C1 segment of cervical spinal cord (tissue), 14 donors: Measurements from ENCODE around the gene MUC6.

Experiments
- DNase-seq, 14 donors: peaks; one replicate each; lab custom pipeline; 2025; lab: John Stamatoyannopoulos, UW

Gene MUC6

DNA sequence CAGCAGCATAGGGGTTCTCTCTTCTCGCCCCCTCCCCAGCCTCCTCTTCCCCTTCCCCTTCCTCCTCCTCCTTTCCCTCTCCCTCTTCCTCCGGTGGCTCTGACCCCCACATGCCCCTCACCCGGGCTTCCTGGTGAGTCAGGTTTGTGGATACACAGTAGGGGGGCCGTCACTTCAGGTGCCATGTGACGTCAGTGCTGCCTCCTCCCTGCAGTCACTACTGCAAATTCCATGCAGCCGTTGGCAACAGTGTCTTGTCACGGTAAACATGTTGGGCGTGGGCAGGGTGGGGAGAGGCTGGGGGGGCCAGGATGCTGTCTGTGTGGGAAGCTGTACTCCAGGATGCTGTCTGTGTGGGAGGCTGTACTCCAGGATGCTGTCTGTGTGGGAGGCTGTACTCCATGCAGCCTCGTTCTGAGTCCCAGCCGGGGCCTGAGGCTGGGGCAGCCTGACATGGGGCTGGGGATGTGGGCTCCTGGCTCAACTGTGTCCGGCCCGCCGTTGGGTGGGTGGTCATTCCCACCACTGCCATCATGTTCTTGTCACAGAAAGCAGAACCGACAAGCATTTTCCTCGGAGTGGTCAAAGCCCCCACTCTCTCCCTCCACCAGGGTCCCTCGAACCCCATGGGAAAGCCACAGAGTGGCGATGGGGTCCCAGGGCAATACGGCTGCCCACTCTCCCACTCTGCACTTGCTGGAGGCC is 35.8 kb upstream of the MUC6 start:
- no peak for DNase-seq

DNA sequence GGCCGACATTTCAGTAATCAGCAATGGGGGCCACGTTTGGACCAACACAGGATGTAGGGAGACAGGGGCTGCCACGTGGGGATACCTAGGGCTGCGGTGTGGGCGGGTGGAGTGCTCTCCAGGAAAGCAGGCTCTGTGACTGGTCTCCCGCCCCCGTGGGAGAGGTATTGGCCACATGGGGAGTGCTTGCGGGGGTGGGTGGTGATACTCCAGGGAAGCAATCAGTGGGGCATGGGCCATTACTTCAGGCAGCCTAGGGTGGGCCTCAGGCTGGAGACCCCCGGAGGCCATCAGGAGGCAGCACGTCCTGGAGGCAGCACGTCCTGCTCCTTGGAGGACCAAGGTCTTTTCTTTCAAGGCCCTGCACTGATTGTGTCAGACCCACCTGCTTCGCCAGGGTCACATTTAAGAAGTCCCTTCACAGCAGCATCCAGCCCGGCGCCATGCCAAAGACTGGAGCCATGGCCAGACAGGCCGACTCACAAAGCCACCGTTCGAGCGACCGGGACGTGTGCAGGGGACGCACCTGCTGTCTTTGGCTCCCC is 35.1 kb upstream of the MUC6 start:
- DNase-seq, result no peak

DNA sequence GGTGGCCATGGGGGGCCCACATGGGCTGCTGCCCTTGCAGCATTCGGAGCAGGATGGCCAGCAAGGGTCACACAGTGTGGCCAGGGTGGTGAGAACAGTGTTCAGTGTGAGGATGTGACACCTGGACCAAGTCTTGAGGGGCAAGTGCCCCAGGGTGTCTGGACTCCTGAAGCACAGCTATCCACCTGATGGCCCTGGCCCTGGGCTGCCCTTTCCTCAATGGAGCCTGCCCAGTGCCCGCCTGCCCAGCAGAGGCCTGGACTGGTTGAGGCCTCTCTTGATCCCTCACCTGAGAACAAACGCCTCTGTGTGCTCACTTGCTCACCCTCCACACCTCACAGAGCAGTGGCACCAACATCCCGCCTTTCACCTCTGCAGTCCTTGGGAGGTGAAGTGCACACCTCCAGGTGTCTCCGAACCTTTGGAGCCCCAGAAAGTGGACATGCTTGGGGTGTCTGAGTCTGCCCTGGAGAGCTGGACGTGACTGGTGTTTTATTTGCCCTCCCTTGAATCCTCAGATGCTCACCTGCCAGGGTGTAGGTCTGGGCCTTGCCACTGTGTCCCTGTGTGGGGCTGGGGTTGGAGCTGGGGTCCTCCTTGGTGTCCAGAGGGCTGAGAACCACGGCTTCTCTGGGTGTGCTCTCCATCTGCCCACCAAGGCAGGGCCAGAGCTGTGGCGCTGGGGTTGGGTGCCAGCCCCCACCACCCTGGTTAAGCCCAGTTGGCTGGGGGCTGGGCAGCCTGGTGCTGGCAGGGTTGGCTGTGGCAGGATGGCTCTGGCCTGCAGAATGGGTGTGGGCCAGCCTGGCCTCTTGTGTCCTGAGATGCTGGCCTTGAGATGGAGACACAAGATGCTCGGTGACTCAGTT is 34.3 kb upstream of the MUC6 start:
- no peak for DNase-seq

DNA sequence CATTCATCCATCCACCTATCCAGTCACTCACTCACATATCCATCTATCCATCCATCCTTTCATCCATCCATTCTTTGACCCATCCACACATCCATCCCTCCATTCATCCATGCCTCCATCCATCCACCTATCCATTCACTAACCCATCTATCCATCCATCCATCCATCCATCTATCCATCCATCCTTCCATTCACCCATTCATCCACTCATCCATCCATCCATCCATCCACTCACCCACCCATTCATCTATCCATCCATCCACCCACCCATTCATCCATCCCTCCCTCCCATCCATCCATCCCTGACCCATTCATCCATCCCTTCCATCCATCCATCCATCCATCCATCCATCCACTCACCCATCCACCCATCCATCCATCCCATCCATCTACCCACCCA is 33.2 kb upstream of the MUC6 start:
- DNase-seq, result no peak

DNA sequence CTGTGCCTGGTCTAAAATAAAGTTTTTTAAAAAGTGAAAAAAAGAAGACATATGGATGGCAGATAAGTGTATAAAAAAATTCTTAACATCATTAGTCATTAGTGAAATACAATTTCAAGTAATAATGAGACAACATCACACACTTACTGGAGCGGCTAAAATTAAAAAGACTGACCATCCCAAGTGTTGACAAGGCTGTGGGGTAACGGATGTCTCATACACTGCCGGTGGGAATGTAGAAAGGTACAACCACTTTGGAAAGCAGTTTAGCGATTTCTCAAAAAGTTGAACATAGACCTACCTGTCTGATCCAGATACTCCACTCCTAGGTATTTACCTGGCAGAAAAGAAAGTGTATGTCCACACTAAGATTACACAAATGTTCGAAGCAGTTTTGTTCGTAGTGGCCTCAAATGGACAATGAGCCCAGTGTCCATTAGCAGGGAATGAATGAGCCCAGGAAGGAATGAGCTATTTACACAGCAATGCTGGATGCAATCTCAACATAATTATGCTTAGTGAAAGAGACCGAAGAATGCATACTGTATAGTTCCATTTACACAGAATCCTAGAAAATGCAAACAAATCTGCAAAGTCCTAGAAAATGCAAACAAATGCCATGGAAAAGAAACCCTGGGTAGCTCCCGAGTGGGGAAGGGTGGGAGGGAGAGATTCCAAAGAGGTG is 31.4 kb upstream of the MUC6 start:
- DNase-seq, result no peak

DNA sequence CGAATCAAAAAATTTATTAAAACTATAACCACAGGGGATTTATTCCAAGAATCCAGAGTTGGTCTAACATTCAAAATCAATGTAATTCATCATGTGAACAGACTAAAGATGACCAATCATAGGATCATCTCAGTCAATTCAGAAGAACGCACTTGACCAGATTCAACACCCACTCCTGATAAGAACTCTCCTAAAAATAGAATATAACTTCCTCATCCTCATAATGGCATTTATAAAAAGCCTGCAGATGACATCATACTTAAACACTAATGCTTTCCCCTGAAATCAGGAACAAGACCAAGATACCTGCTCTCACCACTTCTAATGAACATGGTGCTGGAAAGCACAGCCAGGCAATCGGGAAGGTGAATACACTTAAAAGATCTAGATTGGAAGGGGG is 27.6 kb upstream of the MUC6 start:
- no peak for DNase-seq

DNA sequence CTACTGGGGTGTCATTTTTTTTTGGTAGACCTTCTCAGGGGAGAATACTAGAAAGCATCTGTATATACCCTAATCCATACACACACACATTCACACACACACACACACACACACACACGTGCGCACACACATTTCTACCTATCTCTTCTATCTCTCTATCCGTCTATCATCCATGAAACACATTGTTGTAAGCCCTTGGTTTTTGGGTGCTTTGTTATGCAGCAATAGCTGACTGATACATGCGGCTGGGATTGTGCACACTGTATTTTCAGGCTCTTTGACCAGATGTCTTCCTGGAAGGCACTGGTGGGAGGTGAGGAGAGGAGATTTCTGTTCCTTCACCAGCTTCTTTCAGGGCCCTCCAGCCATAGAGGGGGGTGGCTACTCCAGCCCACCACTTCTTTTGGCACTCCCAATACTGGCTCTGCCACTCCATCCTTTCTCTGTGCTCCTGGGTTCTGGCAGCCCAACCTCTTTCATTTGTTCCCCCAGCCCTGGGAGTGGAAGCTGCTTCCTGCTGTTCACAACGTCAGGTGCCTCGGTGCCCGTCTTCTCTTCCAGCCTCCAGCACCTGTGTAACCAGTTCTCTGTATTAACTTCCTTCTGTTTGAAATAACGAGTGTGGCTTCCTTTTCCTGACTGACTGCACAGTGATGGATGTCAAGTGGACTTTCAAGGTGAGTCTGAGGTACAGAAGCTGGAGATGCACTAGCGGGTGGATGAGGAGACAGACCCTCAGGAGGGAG is 25.7 kb upstream of the MUC6 start:
- no peak for DNase-seq

DNA sequence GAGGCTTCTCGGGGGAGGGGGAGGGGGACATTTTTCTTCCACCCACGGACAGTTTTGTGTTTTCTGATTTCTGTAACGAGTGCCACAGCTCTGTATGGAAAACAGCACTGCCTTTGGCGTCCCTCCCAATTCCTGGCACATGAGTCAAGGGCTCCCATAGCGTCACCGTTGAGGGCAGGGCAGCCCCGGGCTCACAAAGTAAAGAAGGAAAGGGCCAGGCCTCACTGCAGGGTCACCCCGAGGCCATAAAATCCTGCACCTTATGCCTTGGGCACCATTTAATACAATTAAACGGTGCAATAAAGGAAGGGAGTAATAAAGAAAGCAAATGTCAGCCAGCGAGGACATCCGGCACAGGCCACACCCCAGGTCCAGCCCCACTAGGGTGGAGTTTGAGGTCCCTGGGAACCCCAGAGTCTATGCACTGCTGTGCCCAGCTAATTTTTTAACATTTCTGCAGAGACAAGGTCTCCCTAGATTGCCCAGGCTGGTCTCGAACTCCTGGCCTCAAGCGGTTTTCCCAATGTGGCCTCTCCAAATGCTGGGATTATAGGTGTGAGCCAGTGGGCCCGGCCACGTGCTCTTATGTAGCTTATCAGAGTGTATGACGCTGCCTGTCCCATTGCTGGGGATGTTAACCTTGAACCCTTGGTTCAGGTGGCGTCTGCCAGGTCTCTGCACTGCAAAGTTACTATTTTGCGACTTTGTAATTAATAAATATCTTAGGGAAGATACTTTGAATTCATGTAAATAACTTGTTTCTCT is 24.5 kb upstream of the MUC6 start:
- DNase-seq, result no peak

DNA sequence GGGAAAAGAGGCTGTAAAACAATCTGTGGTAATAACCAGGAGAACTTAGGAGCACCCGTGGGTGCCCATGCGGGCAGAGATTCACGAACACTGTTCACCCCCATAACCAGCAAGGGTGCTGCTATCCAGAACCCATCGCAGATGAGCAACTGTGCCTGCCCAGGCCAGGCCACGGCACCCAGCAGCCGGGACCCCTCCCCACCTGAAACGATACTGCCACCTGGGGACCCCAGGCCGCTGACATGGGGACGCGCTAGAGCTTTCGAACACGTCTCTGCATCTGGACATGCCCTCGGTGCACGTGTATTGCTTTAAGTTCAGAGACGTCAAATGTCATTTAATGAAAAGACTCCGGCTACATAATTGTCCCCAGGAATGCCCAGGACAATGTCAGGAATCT is 23.9 kb upstream of the MUC6 start:
- DNase-seq, result no peak

DNA sequence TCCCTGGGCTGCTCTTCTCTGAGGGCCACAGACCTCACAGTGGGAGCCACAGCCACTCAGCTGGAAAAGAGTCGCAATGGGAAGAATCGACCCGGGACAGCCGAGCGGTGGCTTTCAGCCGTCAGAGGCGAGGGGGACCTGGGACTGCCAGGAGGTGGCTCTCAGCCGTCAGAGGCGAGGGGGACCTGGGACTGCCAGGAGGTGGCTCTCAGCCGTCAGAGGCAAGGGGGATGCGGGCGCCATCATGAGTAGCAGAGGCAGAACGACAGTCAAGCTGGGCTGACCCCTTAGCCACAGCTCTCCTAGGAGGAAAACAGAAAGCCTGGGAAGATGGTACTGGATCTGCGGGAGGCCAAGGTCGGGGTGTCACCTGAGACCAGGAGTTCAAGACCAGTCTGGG is 23.2 kb upstream of the MUC6 start:
- no peak for DNase-seq

DNA sequence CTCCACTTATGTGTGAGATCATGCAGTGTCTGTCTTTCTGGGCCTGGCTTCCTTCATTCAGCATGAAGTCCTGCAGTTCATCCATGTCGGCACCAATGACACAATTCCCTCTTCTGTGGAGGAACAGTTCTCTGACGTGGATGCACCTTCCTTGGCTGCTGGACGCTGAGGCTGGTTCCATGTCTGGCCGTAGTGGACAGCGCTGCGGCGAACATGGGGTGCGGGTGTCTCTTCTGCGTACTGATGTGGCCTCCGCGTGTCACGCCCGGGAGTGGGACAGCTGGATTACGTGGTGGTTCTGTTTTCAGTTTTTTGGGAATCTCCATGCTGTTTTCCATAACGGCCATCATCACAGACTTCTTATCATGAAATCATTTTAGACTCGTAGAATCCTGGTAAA is 21.3 kb upstream of the MUC6 start:
- no peak for DNase-seq

DNA sequence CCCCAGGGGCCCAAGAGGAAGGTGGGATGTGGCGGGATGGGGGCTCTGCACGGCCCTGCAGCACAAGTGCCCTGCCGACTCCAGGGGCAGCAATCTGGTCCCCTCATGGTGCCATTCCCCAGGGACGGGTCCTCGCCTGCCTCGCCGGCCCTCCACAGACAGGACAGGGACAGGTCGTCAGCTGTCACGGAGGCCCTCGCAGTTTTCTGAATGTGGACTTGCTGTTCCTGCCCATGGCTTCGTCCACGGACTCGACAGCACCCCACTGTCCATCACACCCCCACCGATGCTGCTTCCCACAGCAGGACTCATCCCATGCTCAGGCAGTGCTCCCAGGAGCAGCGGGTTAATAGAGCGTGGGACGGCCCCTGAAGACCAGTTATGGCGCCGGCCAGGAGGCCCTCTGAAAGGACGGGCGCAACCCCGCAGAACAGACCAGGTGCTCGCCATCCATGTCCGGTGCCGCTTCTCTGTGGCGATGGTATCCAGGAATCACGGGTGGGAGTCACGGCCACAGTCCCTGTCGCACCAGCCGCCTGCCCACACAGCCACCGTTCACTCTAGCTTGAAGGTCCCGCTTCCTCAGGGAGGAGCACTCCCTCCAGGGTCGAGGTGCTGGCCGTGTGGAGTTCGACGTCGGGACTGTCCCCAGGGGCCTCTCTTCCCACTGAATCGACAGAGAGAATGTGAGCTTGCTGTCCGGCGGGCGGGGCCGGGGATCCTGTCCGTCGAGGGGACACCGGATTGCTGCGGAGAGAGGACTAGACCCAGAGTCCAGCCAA is 19.7 kb upstream of the MUC6 start:
- DNase-seq, result no peak

DNA sequence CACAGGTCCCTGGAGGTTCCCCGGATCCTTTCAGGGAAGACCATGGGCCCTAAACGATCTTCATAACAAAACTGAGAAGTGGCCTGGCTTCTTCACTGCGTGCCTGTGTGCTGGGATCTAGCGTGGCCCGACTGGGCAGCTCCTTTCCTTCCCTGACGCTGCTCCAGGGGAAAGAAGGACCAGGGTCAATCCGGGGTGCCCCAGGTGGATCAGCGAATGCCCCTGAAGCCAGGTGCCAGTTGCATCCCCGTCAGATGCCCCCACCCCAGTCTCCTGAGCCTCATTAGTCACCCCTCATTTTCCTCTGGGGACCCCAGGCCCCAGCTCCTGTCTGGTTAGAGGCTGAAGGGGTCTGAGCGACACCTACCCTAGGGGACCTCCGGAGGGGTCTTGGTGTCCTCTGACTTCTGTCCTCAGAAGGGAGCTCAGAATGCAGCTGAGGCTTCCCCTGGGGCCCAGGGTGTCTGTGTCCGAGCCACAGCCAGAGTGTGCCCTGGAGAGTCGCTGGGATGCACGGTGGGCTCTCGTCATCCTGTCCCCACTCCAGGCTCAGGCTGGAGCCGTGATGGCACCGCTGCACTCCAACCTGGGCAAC is 18.7 kb upstream of the MUC6 start:
- DNase-seq, result no peak

DNA sequence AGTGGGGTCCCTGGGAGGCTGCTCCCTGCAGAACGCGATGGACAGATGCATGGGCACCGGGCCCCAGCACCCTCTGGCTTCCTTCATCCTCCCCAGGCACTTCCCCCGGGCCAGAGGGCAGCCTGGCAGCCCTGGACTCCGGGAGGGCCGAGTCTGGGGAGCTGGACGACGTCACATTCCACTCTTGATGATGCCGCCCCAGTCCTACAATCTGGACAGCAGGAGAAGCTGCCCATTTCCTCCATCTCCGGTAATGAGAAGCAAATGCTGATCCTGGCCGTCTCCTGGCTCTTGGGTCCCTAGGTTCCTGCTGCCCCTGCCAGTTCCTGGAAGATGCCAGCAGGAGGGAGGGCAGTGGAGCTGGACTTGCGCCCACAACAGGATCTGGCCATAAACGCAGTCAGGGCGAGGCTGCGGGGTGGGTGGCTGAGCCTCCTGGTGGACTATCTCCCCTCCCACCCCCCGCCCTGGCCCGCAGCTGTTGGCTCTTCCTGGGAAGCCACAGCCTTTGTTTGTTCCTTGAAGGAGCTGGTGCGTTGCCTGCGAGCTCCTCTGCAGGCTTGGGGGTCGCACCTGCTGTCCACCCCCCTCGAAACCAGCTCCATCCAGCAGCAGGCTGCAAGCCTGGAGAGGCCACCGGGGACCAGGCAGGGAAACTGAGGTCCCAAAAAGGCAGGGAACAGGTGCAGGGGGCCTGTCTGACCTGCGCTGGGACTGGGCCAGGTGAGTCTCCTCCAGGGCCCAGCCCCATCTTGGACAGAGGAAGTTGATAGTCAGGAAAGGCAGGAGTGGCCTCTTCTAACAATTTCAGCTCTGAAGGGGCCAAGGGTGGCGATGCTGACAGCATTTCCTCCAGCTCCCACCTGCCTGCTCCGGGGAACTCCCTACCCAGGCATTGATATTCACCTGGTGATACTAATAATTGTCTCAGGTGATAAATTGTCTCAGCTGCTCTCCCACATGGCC is 17.9 kb upstream of the MUC6 start:
- DNase-seq, result peak in 1 of 14 donors; percentile 60

DNA sequence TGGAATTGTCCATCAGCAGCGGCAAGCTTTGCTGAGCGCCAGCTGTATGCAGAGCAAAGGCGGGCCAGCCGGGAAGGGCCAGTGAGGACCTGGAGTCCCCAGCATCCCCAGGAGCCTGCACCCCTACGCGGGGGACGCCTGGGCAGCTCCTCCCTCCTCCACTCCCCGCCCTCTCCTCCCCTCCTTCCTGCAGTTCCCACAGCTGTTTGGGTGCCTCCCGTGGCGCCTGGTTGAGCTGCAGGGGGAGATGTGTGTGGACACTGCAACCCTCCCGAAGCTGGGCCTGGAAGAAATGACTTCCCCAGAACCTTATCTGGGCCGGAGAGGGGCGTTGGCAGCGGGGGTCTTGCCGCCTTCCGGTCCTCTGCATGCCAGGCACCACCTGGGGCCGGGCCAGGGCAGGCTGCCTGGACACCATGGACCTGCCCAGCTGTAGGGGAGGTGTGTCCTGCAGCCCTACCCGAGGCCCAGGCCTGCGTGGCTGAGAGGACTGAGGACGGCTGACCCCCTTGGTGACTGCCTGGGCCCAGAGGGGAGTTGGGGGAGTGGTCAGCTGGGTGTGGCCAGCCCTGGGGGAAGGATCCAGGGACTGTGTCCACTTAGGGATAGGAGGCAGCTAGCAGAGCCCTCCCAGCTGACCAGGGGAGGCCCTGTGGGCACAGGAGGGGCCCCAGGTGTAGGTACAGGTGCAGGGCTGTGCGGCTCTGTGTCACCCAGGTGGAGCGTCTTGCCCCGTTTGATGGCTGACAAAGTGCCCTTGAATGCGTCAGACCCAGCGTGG is 16.8 kb upstream of the MUC6 start:
- no peak for DNase-seq

DNA sequence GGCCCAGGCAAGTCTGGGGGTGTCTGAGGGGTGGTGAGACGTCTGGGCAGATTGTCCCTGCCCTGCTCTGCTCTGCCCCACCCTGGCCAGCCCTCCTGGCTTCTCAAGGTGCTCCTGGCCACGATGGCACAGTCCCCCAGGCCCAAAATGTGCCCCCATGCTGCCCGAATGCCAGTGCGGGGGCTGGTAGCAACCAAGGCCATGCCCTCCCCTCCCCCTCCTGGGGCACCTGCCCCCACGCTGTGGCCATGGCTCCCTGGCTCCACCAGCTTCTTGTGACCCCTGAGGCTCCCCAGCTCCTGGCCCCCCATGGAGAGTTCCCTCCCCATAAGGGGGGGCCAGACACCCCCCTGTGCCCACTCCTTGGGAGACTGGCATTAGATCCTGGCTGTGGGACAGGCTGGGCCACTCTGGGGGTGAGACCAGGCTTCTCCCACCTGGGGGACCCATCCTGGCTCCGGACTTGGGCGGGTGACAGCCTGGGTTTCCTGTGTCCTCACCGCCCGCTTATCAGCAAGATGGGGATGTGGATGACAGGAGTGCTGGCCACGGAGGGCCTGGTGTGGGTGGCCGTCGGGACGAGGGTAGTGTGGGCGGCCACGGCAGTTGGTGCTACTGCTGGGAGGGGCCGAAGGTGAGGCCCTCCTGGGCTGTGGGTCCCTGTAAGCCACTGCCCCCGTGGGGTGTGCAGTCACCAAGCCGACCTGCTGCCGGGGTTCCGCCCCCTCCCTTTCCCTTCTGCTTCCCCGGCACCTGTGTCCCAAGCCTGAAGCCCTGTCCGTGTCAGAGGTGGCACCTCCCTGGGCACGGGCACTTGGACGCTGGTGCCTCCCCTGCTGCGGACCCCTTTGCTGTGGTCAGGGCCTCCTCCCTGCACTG is 15.9 kb upstream of the MUC6 start:
- no peak for DNase-seq
